Suprapubic skin (tissue), 4 donors: Measurements from ENCODE around the gene TSPAN33.

Experiments
- EP300 ChIP-seq: sonication (generic); formaldehyde crosslinking; IDR thresholded peaks from one replicate; pipeline ENCODE4 v1.6.1; 2017; ENCODE audit warnings: antibody characterized with exemption
- POLR2A ChIP-seq, 2 donors: fragments of 450-650 bp; IDR thresholded peaks; one replicate each; pipeline ENCODE4 v1.6.1; 2017; ENCODE audit warnings: antibody characterized with exemption in 2 of 2, mild to moderate bottlenecking in 2 of 2, moderate library complexity in 2 of 2
- POLR2AphosphoS5 ChIP-seq, 3 donors: sonication (generic); formaldehyde crosslinking; IDR thresholded peaks; one replicate each; pipeline ENCODE4 v1.6.1; 2017; ENCODE audit warnings: antibody characterized with exemption in 3 of 3
- TF ChIP-seq, protein P1 (sequence below), 2 donors: fragments of 200-600 bp in 1 of 2; fragments of 450-650 bp in 1 of 2; sonication (generic) in 1 of 2; IDR thresholded peaks; one replicate each; pipeline ENCODE4 v1.5.1; 2016 to 2019; ENCODE audit warnings: antibody characterized with exemption in 2 of 2, mild to moderate bottlenecking in 1 of 2, moderate library complexity in 1 of 2

DNA sequence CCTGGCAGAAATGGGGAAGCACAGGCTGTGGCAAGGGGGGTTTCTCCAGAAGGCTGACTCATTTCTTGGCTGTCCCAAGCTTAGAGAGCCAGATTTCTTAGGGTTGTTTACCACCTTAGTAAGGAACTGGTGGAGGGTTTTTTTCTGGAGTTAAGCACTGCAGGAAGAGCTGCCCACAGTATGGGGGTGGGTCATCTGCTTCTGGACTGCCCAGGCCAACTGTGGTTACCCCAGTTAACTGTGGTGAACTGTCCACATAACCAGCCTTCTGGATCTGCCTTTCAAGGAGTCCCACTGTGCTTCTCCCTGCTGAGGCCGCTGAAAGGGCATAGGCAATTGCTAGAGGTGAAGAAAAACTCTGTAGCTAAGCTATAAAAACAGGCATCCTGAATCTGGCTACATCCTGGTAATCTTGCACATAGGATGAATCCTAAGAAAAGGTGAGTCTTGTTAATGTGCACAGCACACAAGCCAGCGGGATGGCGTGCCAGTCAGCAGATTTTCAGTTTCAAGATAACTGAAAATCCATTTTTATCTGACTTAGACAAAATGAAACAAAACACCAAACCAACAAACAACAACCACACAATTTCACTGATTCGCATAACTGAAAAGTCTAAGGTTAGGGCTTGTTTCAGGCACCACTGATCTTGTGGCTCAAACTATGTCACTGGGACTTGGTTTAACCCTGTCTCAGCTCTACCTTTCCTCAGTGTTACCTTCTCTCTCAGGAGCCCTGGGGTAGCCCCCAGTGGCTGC lies 21.6 kb upstream of the TSPAN33 start:
- TF ChIP-seq, protein P1, sequence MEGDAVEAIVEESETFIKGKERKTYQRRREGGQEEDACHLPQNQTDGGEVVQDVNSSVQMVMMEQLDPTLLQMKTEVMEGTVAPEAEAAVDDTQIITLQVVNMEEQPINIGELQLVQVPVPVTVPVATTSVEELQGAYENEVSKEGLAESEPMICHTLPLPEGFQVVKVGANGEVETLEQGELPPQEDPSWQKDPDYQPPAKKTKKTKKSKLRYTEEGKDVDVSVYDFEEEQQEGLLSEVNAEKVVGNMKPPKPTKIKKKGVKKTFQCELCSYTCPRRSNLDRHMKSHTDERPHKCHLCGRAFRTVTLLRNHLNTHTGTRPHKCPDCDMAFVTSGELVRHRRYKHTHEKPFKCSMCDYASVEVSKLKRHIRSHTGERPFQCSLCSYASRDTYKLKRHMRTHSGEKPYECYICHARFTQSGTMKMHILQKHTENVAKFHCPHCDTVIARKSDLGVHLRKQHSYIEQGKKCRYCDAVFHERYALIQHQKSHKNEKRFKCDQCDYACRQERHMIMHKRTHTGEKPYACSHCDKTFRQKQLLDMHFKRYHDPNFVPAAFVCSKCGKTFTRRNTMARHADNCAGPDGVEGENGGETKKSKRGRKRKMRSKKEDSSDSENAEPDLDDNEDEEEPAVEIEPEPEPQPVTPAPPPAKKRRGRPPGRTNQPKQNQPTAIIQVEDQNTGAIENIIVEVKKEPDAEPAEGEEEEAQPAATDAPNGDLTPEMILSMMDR (IDR thresholded peaks at IDR 0.05): no peak
- TF ChIP-seq POLR2A (IDR thresholded peaks at IDR 0.05) (no peak), EP300 (no peak), POLR2AphosphoS5 (IDR thresholded peaks at IDR 0.05) (no peak)
